ENCODE measurements around the gene ZNF277.

DNA sequence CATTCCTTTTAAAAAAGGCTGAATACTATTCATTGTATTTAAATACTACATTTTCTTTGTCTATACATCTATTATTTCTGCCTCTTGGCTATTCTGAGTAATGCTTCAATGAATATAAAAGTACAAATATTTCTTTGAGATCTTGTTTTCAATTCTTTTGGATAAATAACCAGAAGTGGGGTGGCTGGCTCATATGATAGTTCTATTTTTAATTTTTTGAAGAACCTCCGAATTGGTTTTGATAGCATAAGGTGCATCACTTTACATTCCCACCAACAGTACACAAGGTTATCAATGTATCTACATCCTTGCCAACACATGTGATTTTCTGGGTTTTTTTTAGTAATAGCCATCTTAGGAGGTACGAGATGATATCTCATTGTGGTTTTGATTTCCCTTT, 72.5 kb downstream of the ZNF277 start:
- no peak for TF ChIP-seq POLR2A (IDR thresholded peaks at IDR 0.05)
- TF ChIP-seq, protein P1, sequence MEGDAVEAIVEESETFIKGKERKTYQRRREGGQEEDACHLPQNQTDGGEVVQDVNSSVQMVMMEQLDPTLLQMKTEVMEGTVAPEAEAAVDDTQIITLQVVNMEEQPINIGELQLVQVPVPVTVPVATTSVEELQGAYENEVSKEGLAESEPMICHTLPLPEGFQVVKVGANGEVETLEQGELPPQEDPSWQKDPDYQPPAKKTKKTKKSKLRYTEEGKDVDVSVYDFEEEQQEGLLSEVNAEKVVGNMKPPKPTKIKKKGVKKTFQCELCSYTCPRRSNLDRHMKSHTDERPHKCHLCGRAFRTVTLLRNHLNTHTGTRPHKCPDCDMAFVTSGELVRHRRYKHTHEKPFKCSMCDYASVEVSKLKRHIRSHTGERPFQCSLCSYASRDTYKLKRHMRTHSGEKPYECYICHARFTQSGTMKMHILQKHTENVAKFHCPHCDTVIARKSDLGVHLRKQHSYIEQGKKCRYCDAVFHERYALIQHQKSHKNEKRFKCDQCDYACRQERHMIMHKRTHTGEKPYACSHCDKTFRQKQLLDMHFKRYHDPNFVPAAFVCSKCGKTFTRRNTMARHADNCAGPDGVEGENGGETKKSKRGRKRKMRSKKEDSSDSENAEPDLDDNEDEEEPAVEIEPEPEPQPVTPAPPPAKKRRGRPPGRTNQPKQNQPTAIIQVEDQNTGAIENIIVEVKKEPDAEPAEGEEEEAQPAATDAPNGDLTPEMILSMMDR (IDR thresholded peaks at IDR 0.05), result no peak

All from tibial nerve (tissue), 3 donors.